Measurements from ENCODE around the gene WDR27.
"Not testable (repeated sequence)": the region's sequence is repeated elsewhere in the genome, so short reads cannot be mapped to it uniquely, and the experiment has no call there.

The WDR27 gene

GRCh38 chr6:169558378-169558773 is 143.5 kb downstream of the WDR27 start:
- DNase-seq: no peak

GRCh38 chr6:169557887-169558286 is 143.9 kb downstream of the WDR27 start:
- DNase-seq: no peak

- DNase-seq: no peak
These were observed 144.9 kb downstream of the WDR27 start for GRCh38 chr6:169556758-169557548.

- no peak for DNase-seq
These were observed 145.7 kb downstream of the WDR27 start for GRCh38 chr6:169555971-169556617.

GRCh38 chr6:169545982-169546381 is 155.8 kb downstream of the WDR27 start:
- no peak for DNase-seq

GRCh38 chr6:169543704-169544103 is 158.1 kb downstream of the WDR27 start:
- DNase-seq: no peak

GRCh38 chr6:169542491-169542890 is 159.3 kb downstream of the WDR27 start:
- no peak for DNase-seq

DNA sequence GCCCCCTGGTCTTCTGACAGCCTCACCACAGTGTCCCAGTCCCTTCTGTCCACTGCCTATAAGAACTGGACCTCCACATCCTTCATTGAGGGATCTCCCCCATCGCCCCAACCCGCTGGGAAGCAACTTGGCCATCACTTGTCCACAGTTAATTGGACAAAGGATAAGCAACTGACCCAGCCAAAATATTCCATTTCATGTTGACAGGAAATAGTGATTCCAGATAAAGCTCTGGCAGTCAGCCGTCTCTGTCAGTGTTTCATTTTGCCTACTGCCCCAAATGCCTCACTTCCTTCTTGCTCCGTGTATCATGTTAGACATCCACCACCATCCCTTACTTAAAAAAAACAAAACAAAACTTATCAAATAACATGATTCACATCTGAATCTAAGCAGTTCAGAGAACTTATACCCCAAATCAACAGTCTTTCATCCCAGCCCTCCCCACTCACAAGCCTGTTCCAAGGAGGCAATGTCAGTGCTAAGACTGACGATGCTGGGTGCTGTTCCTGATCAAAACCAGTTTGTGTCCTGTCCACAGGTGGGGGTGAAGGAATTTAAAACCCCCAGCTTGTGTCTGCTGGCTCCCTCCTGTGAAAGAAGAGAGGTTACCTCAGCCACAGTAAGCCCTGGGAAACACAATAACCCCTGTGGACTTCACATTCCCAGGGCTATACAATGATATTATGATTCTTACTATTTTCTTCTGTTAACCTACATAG is 162.5 kb downstream of the WDR27 start:
- no peak for DNase-seq

GRCh38 chr6:169536446-169537170 is 165.2 kb downstream of the WDR27 start:
- no peak for DNase-seq

DNA sequence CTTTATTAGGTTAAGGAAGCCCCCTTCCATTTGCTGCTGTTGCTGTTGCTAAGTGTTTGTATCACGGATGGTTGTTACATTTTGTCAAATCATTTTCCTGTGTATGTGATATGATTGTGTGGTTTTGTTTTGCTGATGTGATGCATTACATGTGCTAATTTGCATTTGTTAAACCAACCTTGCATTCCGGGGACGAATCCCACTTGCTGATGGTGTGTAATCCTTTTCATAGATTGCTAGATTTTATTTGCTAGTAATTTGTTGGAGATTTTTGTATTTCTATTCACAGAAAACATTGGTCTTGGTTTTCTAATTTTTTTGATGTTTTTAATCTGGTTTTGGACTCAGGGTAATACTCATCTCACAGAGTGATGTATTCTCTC is 167.8 kb downstream of the WDR27 start:
- no peak for DNase-seq

GRCh38 chr6:169533301-169534038 is 168.4 kb downstream of the WDR27 start:
- DNase-seq: no peak

DNA sequence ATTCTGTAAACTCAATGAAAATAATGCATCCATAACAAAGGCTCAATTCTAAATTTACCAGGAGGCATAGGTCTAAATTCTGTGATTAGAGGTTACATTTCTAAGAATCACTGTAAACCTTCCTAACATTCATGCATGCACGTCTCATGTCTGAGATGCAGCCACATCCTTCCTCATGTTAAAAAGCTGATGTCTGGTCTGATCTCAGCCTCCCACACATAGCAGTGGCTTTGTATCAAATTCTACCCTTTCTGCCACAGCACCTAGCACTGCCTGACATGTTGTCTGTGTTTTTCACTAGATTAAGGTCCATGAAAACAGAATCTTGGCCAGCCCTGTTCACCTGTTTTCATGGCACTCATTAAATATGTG is 171.1 kb downstream of the WDR27 start:
- DNase-seq: no peak

- DNase-seq: no peak
These were observed 171.7 kb downstream of the WDR27 start for GRCh38 chr6:169529931-169530751.

DNA sequence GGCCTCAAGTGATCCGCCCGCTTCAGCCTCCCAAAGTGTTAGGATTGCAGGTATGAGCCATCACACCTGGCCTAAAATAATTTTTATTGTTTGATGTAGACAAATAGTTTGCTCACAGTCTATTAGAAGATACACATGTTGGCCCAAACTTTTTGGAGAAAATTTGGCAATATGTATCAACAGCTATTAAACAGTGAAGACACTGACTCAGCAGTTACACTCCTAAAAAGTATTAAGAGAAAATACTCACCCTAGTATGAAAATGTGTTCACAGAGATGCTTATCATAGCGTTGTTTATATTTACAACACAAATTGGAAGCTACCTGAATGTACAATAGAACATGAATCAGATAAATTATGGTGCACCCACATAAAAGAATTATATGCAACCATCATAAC is 173.1 kb downstream of the WDR27 start:
- DNase-seq: no peak

GRCh38 chr6:169527306-169527705 is 174.5 kb downstream of the WDR27 start:
- DNase-seq: no peak

- DNase-seq: no peak
These were observed 180.0 kb downstream of the WDR27 start for GRCh38 chr6:169521825-169522224.

DNA sequence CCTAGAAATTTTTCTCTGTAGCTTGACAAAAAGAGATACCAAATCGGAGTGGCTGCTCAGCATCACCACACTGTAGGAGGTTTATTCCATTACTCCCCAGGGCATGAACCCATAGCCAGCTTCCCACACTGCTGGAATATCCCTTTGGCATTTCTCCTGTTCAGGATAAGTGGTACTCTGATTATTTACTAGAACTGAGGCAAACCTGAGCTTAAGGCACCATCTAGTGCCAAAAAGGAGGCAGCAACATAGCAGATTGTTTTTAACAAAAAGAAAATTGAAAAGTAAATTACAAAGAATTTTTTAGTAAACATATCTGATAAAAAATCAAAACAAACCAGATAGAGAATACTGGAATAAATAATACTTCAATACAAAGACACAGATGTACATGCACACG is 181.7 kb downstream of the WDR27 start:
- DNase-seq: no peak

DNA sequence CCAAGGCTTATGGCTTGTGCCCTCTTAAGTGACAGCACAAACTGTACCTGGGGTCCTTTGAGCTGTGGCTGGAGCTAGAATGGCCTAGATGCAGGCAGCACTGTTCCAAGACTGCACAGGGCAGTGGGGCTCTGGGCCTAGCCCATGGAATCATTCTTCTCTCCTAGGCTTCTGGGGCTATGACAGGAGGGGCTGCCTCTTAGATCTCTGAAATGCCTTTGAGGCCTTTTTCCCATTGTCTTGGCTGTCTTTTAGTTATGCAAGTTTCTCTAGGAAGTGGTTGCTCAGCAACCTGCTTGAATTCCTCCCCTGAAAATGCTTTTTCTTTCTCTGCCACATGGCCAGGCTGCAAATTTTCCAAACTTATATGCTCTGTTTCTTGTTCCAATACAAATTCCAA is 183.4 kb downstream of the WDR27 start:
- DNase-seq: no peak

- DNase-seq: no peak
These were observed 188.2 kb downstream of the WDR27 start for GRCh38 chr6:169513478-169514193.

- DNase-seq: not testable (repeated sequence)
These were observed 190.0 kb downstream of the WDR27 start for GRCh38 chr6:169511785-169512184.

DNA sequence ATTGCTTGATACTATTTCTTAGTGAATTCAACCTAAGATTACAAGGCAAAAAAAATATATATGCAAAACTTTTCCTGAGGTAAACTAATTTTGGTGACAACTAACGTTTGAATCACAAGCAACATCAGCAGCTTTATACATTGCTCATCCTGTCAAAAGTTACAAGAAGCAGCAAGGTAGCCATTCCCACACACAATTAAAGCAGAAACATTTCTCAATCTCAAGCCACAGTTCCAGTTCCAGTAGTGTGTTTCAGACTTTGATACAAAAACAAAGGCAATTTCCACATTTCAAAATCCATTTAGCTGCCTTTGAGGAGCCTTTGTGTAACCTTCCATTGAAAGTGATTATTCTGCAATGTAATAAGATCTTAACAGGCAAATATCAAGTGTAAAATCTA is 191.0 kb downstream of the WDR27 start:
- DNase-seq: no peak

Data from islet precursor cell (in vitro differentiated cells).